CD4-positive, alpha-beta T cell treated with Interleukin-2 at 100 ng/mL for 4 hours (primary cell): Measurements from ENCODE around the gene ITGA2B.
"Not testable (repeated sequence)": the region's sequence is repeated elsewhere in the genome, so short reads cannot be mapped to it uniquely, and the experiment has no call there.

Source experiments
- DNase-seq: peaks from one replicate; pipeline ENCODE4 v3.0.0-alpha.2; 2020; ENCODE audit warnings: low spot score

The ITGA2B gene

GRCh38 chr17:44351961-44352827 lies 37.3 kb downstream of the ITGA2B start:
- no peak for DNase-seq

DNA sequence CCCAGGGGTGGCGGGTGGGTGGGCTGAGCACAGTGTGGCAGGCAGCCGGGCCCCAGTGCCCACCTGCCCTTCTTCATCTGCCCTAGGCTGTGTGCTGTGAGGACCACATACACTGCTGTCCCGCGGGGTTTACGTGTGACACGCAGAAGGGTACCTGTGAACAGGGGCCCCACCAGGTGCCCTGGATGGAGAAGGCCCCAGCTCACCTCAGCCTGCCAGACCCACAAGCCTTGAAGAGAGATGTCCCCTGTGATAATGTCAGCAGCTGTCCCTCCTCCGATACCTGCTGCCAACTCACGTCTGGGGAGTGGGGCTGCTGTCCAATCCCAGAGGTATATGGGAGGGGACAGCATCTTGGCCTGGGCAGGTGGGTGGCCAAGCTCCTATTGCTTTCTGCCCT lies 38.0 kb downstream of the ITGA2B start:
- no peak for DNase-seq

- peak; percentile 74 for DNase-seq
Measured at GRCh38 chr17:44350733-44351226, 38.7 kb downstream of the ITGA2B start.

GRCh38 chr17:44349553-44350070 lies 39.8 kb downstream of the ITGA2B start:
- DNase-seq = no peak

- no peak for DNase-seq
Measured at GRCh38 chr17:44348988-44349364, 40.5 kb downstream of the ITGA2B start.

DNA sequence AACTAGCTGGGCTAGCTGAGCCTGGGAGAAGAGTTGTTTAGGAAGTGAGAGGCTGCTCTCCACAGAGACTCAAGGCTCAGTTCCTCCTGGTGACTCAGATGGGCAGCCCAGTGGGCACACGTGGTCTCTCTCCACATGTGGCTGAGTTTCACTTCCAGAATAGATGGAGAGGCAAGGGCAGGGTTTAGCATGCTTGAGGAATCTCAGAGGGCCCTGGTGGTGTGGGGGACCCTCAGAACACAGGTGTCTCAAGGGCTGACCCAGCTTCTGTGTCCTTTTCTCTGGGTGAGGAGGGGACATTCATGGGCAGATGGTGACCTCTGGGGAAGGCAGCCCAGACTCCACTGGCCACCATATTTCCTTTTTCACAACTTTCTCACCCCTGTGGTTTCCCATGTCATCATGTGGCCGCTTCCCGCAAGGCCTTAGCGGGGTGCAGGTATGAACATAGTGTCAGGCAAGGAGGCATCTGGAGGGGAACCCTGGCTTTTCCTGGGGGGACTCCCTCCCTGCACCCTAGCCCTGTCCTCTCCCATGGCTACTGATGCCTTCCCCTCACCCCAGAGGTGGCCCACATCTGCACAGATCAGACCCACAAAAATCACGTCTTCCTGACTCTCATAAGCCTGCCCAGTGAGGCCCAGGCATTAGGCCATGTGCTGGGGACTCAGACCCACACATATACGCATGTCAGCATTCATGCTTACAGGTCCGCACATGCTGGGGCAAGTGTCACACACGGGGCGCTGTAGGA lies 41.0 kb downstream of the ITGA2B start:
- DNase-seq = no peak

GRCh38 chr17:44347206-44348055 lies 42.0 kb downstream of the ITGA2B start:
- not testable (repeated sequence) for DNase-seq

GRCh38 chr17:44346064-44346844 lies 43.2 kb downstream of the ITGA2B start:
- DNase-seq = no peak

GRCh38 chr17:44345454-44346026 lies 43.9 kb downstream of the ITGA2B start:
- DNase-seq = peak; percentile 48

GRCh38 chr17:44344939-44345453 lies 44.5 kb downstream of the ITGA2B start, which contains the start of gene GRN:
GRN (plus strand) TSS chr17:44345302; CDS start chr17:44349165, 3,863 bp downstream.
- peak; percentile 90 for DNase-seq

DNA sequence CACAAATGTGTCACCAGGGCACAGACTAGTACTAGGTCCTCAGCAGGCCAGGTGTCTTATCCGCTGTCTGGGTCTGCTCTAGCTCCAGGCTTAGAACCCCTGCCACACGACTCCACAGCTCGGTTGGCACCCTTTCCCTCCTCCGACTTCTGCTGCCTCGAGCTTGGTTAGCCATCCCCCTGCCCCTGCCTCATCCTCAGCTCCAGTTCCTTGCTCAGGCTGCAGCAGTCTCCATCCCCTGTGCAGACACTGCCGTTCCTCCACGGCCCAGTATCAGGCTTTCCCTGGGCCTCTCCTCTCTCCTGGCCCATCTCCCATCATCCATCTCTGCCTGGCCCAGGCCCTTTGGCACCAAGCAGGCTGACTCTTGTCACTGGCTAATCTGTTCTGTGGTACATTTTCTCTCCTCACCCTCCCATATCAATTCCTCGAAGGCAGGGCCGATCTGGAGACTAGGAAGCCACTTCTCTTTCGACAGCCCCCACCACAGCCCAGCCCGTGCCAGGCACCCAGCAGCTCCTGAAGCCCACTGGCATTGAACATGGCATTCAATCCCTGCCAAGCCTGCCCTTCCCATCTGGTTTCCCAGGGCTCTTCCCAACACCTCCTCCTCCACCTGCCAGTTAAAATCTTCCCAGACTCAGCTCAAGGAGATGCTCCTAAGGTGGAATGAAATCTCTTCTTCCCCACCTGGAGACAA lies 45.8 kb downstream of the ITGA2B start:
- DNase-seq = no peak

DNA sequence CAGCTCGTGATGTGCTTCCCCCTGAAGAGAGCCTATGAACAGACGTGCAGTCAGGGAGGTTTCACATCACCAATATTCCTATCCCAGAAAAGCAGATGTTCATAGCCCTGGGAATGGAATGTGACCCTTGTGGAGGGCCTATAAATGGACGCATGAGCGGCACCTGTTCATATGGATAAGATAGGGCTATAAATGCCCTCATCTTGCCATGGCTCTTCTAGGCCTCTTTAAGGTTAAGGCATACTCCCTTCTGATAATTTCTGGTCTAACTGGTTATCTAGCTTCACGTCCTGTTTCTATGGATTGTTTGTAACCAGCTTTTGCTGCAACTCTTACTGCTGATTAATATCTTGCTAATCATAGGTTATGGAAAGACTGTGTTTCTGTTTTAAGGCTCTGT lies 48.9 kb downstream of the ITGA2B start:
- not testable (repeated sequence) for DNase-seq

DNA sequence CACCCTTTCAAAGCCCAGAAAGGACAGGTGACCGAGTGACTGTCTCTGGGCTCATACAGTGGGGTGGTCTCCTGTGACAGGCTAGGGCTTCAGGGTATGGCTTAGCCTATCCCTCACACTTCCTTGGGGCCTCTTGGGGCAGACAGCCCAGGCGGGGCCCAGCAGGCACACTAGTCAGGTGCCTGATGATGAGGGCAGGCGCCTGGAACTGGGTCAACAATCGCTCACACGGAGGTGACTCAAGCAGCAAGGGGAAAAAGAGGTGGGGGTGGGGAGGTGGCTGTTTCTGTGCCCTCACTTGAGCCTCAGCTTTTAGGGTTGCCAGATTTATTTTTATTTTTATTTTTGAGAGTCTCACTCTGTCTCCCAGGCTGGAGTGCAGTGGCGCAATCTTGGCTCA lies 50.7 kb downstream of the ITGA2B start:
- no peak for DNase-seq

GRCh38 chr17:44335968-44336367 lies 53.5 kb downstream of the ITGA2B start:
- no peak for DNase-seq

GRCh38 chr17:44335564-44335963 lies 53.9 kb downstream of the ITGA2B start:
- DNase-seq = no peak

GRCh38 chr17:44334727-44335126 lies 54.7 kb downstream of the ITGA2B start:
- DNase-seq = no peak

DNA sequence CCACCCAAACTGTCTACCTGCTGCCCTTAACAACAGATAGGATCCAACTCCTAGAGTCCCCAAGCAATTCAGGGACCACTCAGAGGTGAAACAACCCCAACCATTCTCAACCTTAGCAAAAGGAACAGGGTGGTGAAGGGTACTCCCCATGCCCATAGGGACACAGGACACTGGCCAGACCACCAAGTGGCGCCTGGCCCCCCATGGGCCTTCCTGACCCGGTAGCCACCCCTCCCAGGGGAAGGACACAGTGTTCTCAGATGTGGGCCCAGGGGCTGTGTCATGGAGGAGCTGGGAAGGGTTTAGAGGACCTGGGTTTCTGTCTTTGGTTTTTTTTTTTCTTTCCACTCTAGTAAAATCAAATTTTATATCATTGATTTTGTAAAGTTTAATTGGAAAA lies 55.1 kb downstream of the ITGA2B start:
- no peak for DNase-seq

GRCh38 chr17:44333371-44333770 lies 56.1 kb downstream of the ITGA2B start:
- DNase-seq = no peak

DNA sequence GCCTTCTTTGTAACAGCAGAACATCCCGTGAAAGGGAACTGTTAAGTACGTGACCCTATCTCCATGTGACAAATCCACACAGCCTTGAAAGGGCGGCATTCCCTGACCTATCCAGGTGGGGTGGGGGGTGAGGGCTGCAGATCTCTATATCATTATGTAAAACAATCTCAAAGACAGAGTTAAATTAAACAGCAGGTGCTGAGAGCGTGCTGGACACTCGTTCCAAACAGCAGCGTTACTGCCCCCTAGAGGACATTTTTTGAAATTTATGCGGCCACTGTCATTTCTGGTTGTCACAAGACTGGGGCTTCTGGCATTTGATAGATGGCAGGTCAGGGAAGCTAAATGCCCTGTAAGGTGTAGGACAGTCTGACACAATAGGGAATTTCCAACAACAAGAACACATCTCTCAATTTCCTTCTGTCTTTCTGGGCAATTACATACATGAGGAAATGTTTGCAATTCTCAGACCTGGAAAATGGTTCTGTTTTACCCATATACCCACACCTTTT lies 58.1 kb downstream of the ITGA2B start:
- peak; percentile 87 for DNase-seq

- not testable (repeated sequence) for DNase-seq
Measured at GRCh38 chr17:44330263-44330662, 59.2 kb downstream of the ITGA2B start.
